SK-N-SH treated with all-trans-retinoic acid at 6 μM for 48 hours (cell line): ENCODE results near the gene KCNJ1.

Experiments used
- ARNTL ChIP-seq: fragments of 450-650 bp; formaldehyde crosslinking; IDR thresholded peaks from 2 replicates; pipeline ENCODE4 v1.5.0; 2020; ENCODE audit warnings: low read depth, mild to moderate bottlenecking, moderate library complexity, borderline replicate concordance
- BACH2 ChIP-seq: fragments of 250-450 bp; sonication (Bioruptor Pico); IDR thresholded peaks from 2 replicates; pipeline ENCODE4 v1.9.0; 2021; ENCODE audit warnings: mild to moderate bottlenecking, borderline replicate concordance
- CSDC2 ChIP-seq: fragments of 250-450 bp; sonication (Bioruptor Pico); IDR thresholded peaks from 2 replicates; pipeline ENCODE4 v1.5.0; 2020; ENCODE audit warnings: mild to moderate bottlenecking, moderate library complexity
- ESRRG ChIP-seq: fragments of 250-450 bp; sonication (Bioruptor Pico); IDR thresholded peaks from 2 replicates; pipeline ENCODE4 v1.6.1; 2021; ENCODE audit warnings: mild to moderate bottlenecking
- GLIS3 ChIP-seq: fragments of 250-450 bp; sonication (Bioruptor Pico); IDR thresholded peaks from 2 replicates; pipeline ENCODE4 v1.5.0; 2020; ENCODE audit warnings: mild to moderate bottlenecking, moderate library complexity
- TCF4 ChIP-seq: fragments of 250-450 bp; sonication (Bioruptor Pico); IDR thresholded peaks from 2 replicates; pipeline ENCODE4 v1.8.0; 2021; ENCODE audit warnings: mild to moderate bottlenecking, moderate library complexity, borderline replicate concordance
- ZC3H10 ChIP-seq: fragments of 250-450 bp; sonication (Bioruptor Pico); IDR thresholded peaks from 2 replicates; pipeline ENCODE4 v1.5.1; 2021; ENCODE audit warnings: mild to moderate bottlenecking, moderate library complexity
- ZFP3 ChIP-seq: fragments of 250-450 bp; sonication (Bioruptor Pico); IDR thresholded peaks from 2 replicates; pipeline ENCODE4 v1.5.0; 2020; ENCODE audit warnings: mild to moderate bottlenecking, moderate library complexity
- ZNF565 ChIP-seq: fragments of 450-650 bp; formaldehyde crosslinking; conservative IDR thresholded peaks from 2 replicates; pipeline ENCODE4 v1.5.0; 2020; ENCODE audit warnings: low read depth, mild to moderate bottlenecking, moderate library complexity
- TF ChIP-seq, protein P1 (sequence below): fragments of 250-450 bp; sonication (Bioruptor Pico); IDR thresholded peaks from 2 replicates; pipeline ENCODE4 v1.8.0; 2020; ENCODE audit warnings: mild to moderate bottlenecking, moderate library complexity, borderline replicate concordance
- TF ChIP-seq, protein P2 (sequence below): fragments of 250-450 bp; sonication (Bioruptor Pico); IDR thresholded peaks from 2 replicates; pipeline ENCODE4 v1.5.1; 2020; ENCODE audit warnings: low read depth, mild to moderate bottlenecking, moderate library complexity

- TF ChIP-seq CSDC2 (no peak), BACH2 (no peak), ZC3H10 (CRISPR knock-in tag) (no peak), TCF4 (CRISPR knock-in tag) (no peak), ESRRG (CRISPR knock-in tag) (no peak), ZFP3 (no peak), ARNTL (CRISPR knock-in tag) (no peak), GLIS3 (no peak), ZNF565 (no peak)
- TF ChIP-seq, protein P1, sequence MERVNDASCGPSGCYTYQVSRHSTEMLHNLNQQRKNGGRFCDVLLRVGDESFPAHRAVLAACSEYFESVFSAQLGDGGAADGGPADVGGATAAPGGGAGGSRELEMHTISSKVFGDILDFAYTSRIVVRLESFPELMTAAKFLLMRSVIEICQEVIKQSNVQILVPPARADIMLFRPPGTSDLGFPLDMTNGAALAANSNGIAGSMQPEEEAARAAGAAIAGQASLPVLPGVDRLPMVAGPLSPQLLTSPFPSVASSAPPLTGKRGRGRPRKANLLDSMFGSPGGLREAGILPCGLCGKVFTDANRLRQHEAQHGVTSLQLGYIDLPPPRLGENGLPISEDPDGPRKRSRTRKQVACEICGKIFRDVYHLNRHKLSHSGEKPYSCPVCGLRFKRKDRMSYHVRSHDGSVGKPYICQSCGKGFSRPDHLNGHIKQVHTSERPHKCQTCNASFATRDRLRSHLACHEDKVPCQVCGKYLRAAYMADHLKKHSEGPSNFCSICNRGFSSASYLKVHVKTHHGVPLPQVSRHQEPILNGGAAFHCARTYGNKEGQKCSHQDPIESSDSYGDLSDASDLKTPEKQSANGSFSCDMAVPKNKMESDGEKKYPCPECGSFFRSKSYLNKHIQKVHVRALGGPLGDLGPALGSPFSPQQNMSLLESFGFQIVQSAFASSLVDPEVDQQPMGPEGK (CRISPR knock-in tag): no peak
- TF ChIP-seq, protein P2, sequence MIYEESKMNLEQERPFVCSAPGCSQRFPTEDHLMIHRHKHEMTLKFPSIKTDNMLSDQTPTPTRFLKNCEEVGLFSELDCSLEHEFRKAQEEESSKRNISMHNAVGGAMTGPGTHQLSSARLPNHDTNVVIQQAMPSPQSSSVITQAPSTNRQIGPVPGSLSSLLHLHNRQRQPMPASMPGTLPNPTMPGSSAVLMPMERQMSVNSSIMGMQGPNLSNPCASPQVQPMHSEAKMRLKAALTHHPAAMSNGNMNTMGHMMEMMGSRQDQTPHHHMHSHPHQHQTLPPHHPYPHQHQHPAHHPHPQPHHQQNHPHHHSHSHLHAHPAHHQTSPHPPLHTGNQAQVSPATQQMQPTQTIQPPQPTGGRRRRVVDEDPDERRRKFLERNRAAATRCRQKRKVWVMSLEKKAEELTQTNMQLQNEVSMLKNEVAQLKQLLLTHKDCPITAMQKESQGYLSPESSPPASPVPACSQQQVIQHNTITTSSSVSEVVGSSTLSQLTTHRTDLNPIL (CRISPR knock-in tag): no peak
These were observed 4.0 kb downstream of the KCNJ1 start for GRCh38 chr11:128862908-128863660.
